HG02973 (cell line): ENCODE data around the gene ATAD3B.
"Not testable (repeated sequence)": the region's sequence is repeated elsewhere in the genome, so short reads cannot be mapped to it uniquely, and the experiment has no call there.

Experiments used
- ATAC-seq: cut with Tn5 transposase; IDR thresholded peaks from one replicate; pipeline ENCODE4 v1.9.1; 2021; ENCODE audit warnings: moderate library complexity; ENCODE audit not compliant: unreplicated experiment

Gene ATAD3B

DNA sequence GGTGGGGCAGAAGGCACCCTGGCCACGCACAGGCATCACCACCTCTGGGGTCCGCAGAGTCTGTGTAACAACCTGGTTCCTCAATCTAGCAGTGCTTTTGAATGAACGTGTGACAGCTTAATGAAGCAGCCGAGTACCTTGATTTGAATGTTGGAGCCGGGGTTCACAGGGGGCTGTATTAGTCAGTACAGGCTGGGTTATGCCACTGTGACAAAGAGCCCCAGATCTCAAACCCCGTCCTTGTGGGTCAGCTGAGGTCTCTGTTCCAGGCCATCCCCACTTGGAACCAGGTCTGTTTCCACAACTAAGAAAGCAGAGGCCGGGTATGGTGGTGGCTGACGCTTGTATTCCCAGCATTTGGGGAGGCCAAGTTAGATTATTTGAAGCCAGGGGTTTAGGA is 58.4 kb downstream of the ATAD3B start:
- no peak for ATAC-seq

DNA sequence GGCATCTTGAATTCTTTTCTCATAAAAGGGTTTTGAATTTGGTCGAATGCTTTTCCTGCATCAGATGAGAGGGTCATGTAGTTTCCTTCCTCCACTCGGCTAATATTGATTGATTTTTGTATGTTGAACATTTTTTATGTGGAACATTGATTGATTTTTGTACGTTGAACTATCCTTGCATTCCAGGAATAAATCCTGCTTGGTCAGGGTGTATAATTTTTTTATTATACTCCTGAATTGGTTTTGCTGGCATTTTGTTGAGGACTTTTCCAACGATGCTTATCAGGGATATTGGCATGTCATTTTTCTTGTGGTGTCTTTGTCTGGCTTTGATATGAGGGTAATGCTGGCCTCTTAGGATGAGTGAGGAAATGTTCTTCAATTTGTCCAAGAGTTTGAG is 60.4 kb downstream of the ATAD3B start:
- no peak for ATAC-seq

DNA sequence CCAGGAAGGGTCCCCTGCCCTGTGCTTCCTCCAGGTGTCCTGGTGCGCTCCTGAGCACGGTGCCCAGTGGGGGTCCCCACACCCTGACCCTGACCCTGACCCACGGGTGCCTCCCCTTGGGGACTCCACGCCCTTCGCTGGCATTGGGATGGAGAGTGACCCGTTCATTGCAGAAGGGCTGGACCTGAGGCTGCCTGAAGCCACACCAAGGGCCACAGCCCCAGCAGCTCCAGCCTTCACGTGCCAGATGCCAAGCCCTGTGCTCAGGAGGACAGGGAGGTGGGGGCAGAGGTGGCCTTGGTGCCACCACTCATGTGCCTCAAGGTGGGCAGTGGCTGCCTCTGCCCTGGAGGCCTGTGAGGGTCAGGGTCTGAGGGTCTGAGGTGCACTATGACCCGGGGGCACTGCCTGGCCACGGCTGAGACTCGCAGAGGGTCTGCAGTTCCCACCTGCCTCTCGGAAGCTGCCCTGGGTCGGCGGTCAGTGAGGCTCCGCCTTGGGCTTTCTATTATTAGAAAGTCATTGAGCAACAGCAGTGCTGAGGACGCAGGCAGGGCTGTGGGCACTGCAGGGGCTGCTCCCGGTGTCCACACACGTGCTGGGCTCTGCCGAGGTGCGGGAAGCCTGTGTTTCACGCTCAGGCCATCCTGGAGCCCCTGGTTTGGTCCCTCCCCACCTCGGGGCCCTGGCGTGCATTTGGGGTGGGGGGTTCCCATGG is 61.8 kb downstream of the ATAD3B start:
- ATAC-seq, result not testable (repeated sequence)

DNA sequence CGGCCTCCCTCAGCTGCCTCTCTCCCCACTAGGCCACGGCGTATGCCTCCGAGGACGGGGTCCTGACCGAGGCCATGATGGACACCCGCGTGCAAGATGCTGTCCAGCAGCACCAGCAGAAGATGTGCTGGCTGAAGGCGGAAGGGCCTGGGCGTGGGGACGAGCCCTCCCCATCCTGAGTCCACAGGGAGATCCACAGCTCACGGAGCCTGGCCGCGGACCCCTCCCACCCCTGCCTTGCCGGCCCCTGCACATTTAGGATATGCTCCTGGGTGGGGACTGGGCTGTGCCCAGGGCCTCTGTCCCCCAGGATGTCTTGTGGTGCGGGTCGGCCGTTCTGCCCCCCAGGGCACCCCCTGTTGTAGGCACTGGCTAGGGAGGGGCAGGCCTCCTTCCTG is 62.3 kb downstream of the ATAD3B start:
- ATAC-seq, result not testable (repeated sequence)

DNA sequence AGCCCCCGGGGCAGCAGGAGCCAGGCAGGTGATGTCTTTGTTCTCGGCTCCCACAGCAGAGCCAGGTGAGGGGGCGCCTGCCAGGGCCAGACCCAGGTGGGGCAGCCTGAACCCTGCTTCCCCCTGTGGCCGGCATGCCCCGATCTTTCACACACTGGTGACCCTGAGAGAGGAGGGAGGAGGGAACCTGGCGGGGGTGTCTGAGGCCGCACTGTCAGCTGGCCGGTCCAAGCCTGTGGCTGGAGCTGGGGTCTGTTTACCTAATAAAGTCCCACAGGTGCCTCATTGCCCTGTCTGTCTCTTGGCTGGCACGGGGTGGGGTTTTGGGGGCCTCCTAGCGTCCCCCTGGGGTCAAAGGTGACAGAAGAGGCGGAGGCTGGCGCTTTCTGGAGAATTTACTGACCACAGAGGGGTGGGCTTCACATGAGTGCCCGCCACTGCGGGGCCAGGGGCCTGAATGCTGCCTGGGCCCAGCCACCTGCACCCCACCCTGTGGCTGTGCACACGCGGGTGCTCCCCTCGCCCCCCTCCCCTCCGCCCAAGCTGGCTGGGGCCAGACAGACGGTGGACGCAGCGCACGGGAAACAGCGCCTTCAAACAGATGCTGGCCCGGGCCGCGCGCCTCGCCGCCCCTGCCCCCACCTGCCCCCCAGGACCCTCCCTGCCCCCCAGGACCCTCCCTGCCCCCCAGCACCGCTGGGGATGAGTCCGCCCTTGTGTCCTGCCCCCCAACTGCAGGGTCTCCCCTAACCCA is 63.0 kb downstream of the ATAD3B start:
- ATAC-seq, result no peak

DNA sequence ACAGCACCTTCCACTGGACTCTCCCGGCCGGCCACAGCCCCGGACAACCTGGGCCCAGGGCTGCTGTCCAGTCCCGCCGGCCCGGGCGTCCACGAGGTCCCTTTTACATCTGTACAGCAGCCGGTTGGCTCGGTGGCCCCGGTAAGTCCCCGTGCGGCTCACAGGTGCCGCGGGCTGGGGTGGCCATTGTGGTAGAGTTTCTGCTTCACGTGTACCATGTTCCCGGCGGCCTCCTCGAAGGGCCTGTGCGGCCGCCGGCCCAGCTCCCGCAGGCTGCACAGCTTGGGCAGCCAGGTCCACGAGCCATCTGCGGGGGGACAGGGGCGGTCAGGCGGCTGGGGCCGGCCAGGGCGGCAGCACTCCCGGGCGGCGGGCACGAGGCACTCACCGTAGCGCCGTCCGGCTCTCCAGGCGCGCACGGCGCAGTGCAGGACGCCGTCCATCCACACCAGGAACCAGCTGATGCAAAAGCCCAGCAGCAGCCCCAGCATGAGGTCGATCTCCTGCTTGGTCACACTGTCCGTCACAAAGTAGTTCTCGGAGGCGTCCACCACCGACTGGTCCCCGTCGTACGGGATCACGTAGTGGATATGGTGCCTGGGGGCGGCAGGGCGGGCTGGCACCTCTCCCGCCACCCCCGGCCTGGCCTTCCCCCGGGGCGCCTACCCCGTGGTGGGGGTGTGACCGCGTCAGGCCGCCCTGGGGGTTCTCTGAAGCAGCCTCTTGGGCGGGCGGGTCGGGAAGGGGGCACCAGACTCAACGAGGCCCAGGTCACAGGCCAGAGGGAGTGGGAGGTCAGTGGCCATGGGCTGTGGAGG is 63.8 kb downstream of the ATAD3B start:
- no peak for ATAC-seq

DNA sequence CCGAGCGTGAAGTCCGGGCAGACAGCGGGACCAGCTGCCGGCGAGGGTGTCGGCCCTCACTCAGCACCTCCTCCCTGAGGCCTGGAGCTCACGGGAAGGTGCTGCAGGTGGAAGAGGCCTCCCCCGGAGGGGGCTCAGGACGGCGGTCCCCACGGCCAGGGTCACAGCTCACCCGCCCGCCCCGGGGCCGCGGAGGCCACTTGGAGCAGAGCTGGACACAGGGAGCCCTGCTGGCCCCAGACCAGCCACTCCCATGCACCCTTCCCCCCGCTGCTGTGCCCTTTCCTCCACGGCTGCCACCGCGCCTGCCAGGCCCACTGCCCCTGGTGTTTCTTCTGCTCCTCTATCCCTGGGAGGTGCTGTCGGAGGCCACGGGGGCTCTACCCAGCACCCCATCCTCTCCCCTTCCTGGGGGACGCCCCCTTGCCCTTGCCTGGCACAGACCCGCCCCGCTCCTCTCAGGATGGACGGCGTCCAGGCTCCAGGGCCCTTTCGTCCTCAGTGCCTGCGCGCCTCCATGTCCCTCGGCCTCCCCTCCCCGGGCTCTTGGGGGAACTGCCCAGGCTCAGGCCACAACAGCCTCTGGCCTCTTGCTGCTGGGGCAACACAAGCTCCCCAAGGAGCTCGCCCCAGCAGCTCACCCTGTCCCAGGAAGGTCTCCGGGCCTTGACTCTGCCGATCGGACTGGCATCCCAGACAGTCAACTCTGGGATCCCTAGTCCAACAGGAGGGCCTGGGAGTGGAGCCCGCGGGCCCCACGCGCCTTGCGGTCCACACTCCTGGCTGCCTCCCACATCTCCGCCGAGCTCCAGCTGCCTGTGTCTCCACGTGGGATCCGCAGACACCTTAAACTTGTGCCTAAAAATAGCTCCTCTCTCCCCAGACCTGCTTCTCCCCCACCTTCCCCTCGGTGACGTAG is 64.7 kb downstream of the ATAD3B start:
- ATAC-seq, result no peak

DNA sequence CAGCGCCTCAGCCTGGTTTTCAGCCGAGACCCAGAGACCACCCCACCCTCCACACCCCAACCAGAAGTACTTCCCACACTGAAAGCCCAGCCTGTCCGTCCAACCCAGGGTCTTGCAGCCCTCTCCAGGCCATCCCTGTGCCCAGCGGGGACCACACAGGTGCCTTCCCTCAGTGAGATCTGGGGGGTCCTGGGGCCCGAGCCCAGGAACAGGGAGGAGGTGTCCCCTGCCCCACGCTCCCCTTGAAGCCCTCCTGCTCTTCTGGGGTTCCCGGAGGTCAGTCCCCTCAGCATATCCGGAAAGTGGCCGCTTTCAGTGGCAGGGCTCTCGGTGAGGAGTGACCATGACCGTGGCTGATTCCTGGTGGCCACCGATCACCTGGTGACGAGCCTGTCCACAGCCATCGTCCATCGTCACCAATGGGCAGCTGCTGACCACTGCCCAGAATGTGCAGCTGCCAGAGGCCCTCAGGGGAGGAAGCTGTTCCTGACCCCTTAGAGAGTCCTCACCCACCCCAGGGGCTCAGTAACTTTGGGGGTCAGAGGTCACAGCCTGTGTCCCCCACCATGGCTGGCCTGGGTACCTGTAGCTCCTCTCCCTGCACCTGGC is 65.5 kb downstream of the ATAD3B start:
- no peak for ATAC-seq

DNA sequence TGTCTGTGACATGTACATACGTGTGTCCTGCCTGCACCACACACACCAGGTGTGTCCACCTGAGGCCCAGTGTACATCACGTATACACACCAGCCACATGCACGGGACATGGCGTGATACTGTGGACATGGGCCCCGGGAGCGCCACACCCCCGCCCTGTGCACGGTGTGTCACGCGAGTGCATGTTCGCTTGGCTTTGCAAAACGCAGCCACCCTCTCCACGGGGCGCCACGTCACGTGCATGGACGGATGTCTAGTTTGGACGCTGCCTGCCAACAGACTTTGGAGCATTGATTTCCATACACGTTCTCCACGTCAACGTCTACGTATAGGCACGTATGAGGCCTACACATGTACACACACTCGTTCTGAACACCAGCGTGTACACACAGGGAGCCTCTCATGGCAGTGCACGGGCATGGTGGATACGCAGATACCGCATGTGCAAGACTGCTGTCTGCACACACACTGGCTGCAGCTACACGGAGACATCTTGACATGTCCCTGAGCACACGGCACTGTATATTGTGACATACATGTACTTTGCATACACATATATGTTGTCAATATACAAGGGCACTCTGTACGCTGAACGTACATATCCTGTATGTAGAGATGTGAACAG is 66.2 kb downstream of the ATAD3B start:
- ATAC-seq, result no peak

DNA sequence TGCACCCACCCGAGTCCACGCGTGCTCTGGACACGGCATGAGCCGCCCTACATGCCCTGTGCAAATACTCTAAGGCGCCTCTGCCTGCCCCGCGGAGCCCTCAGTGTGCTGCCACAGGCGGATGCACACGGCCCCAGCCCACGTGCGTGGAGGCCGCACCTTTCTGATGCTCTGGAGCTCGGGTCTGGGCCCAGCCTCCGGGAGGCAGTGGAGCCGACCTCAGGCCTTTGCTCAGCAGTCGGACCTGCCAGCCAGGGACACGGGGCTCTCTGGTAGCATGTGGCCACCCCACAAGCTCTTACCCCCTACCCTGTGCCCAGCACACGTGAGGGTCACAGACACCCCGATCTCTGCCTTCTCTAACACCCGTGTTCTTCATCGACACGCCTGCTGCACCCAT is 66.8 kb downstream of the ATAD3B start:
- no peak for ATAC-seq

DNA sequence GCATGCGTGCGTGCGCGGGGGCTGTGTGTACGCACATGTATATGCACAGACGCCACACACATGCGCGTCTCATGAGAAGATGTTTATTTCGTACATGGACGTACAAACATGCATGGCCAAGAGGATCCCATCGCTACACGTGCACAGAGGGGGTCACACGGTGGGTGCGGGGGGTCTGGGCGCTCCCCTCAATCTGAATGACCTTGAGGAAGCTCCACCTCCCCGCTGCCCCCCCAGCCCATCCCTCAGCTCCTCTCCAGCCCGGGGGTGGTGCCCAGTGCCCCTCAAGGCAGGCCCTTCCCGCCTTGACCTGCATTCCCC is 67.4 kb downstream of the ATAD3B start:
- ATAC-seq, result no peak

DNA sequence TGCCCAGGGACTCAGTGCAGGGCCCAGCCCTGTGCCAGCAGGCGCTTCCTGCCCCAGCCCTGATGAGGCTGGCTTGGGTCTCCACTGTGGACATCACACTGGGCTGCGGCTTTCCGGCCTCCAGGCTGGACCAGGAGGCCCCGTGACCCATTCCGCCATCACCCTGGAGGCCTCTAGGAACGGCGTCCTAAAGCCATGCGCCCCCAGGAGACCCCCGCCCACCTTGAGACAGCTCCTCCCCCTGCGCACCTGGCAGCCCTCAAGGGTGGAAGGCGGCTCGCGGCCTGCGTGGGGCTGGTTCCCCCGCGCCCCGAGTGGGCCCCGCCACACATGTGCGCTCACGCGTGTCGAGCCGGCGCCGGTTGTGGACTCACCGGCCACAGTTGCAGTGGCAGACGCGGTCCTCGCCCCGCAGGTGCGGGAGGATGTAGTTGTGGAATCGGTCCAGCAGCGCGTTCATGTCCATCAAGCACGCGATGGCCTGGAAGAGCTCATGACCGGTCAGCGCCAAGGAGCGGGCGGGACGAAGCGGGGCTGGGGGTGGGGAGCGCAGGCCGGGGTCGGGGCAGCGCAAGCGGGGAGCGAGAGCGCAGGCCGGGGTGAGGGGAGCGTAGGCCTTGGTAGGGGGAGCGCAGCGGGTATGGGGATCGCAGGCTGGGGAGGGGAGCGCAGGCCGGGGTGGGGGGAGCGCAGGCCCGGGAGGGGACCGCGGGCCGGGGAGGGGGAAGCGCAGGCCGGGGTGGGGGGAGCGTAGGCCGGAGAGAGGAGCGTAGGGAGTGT is 67.9 kb downstream of the ATAD3B start:
- ATAC-seq, result no peak

DNA sequence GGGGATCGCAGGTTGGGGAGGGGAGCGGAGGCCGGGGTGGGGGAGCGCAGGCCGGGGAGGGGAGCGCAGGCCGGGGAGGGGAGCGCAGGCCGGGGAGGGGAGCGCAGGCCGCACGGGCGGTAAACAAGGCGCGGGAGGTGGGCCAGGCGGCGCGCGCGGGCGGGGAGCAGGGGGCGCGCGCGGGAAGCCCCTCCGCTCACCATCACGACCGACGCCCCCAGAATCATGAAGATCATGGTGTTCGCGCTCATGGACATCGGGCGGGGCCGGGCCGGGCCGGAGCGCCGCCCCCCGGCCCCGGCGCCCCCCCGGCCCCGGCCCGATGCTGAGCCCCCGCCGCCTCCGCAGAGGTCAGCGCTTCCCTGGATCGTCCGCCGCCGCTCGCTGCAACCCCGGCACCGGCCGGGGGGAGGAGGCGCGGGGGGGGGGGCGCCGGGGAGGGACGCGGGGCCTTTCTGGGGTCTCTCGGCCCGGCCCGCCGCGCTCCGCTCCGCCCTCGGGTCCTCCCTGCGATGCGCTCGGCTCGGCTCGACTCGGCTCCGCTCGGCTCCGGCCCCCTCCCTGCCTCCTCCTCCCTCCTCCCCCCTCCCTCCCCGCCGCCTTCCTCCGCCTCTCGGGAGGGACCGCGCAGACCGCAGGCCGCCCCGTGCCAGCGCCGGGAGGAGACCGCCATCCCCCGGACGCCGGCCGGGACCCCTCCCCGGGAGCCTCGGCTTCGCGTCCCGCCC is 68.7 kb downstream of the ATAD3B start, which contains the start of gene TMEM240:
TMEM240 (minus strand) TSS at position 535 of the 728 bp plus-strand sequence; CDS start at position 257, 278 bp downstream.
- ATAC-seq, result no peak

DNA sequence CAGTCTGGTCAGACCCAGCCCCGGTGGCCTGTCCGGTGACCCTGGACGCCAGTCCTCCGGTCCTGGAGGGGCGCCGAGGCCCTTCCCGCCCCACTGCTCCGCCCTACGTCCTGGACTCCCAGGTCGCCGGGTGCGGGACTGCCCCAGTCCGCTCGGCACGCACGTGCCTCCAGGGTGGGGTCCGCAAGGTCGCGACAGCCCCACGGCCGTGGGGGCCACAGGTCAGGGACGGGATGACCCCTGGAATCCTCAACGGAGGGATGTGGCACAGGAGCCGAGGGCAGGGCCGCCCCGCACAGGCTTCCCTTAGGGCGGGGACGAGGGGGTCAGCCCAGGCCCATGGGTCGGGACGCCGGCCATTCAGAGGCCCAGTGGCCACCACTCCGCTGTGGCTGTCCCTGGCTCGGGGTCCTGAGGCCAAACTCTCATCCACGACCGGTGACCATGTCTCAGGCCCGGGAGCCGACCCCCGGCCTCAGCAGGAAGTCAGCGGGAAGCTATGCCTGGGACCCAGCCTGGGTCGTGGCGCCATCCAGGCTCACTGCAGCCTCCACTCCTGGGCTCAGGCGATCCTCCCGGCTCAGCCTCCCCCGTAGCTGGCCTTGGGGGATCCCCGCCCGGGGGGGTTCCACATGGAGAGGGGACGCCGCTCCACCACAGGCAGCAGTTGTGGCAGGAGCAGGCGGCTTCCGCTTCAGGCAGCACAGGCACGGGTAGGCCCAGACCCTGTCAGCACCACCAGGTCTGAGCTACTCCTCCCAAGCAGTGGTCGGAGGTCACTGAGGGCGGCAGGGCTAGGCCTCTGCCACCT is 69.5 kb downstream of the ATAD3B start:
- no peak for ATAC-seq

DNA sequence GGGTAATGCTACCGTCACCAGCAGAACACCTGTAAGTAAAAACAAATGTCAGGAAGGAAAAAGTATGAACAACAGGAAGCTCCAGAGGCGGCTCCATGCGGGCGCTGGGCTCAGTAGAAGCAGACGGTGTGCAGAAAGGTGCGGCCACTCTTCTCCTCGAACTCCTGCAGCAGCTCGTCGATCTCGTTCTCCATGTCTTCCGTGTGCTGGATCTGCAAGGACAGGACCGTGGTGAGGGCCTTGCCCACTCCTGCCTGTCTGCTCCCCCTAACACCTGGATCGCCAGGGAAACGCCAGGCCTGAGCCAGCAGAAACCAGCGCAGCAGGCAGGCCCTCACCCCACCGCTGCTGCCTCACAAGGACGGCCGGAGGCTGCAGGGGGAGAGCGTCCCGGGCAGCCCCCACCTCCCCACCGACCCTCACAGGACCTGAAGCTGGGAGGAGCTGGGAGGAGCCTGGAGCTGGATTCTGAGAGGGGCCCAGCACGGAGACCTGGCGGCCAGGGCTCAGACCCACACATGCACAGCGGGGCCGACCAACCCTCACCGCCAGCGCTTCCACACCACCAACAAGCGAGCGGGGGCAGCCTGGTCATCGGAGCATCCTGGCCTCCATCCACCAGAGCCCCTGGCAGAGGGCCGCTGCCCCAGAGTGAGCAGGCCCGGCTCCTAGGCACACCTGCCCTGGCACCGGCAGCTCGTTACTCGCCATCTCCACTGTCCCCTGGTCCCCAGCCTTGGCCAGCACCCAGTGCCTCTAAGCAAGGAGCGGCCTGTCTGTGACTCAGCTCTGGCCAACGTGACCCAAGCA is 70.6 kb downstream of the ATAD3B start:
- ATAC-seq, result no peak

DNA sequence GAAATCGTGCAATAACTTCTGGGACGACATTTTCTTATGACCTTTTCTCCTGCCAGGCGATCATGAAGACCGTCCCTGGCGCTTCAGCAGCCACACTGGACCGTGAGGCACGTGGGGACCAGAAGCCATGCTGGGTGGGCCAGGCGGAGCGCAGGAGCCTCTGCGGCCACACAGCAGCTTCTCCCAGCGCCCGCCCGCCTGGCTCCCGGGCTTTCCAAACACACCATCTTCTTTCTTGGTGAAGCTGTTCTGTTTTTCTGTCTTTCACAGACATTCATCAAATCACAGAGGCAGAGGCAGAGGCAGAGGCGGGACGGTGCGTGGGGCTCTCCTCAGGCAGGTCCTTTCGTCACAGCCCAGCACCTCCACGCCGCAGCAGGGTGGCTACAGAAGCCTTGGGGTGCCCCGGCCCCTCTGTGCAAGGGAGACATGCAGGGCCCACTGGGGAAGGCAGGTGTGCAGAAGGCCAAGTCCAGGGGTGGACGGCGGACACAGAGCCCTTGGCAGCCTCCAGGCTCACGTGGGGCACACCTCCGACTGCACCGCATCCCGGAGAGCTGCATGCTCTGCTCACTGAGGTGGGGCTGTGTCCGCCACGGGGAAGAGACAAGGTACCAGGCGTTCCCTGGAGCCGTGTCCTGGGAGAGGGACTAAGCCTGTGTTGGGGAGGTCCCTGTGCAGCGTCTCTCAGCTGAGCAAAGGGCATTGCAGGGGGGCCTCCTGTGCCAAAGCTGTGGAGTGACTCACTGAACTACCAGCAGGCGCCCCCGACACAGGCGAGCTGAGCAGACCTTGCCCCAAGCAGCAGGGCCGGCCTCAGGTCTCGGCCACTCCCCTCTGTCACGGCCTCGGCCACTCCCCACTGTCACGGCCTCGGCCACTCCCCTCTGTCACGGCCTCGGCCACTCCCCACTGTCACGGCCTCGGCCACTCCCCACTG is 71.5 kb downstream of the ATAD3B start:
- ATAC-seq, result no peak
